Embryonic facial prominence (tissue), 1 donor: ENCODE measurements around the gene DOCK2.
"Not testable (repeated sequence)": the region's sequence is repeated elsewhere in the genome, so short reads cannot be mapped to it uniquely, and the experiment has no call there.

Experiments
- DNase-seq: peaks from one replicate; pipeline ENCODE4 v3.0.0-alpha.2; 2016; ENCODE audit errors: extremely low spot score

The DOCK2 gene

DNA sequence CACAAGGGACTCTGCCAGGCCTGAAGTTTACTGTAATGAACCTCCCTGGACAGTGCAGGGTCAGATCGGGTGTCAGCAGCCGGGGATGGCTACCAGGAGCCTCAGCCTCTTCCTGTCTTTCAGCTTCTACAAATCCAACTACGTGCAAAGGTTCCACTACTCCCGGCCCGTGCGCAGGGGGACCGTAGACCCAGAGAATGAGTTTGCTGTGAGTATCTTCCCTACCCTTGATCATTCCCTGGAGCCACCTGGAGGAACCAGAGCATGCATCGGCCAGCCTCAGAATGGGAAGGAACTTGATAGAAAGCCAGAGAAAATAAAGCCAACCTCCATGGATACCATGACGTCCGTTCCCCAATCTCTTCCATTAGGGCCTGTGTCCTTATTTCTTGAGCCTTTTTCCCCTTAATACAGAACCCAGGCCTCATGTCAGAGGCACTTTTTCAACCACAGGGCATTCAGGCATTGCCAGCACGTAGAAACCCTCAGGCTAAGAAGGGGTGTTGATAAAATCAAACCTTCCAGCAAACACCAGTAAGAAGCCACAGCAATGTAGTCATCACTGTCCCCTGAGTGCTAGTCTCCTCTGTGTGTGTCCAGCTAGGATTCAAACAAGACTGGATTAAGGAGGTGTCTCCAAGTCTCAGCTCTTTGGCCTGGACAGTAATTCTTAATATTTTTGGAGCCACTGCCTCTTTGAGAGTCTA lies 419.6 kb downstream of the DOCK2 start:
- DNase-seq = no peak

DNA sequence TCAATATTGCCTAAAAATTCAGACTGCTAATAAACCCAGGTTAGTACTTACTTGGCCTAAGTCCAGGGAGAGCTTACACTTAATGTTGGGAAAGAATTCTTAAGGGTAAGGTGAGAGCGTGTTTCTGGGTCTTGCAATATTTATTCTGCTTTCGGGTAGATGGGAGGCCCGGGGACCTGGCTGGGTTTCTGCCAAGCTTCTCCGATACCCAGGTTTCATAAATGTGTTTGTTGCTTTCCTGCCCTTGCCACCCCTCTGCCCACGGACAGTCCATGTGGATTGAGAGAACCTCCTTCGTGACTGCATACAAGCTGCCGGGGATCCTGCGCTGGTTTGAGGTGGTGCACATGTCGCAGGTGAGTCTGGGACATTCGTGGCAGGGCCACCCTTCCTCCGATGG lies 420.2 kb downstream of the DOCK2 start:
- DNase-seq = no peak

DNA sequence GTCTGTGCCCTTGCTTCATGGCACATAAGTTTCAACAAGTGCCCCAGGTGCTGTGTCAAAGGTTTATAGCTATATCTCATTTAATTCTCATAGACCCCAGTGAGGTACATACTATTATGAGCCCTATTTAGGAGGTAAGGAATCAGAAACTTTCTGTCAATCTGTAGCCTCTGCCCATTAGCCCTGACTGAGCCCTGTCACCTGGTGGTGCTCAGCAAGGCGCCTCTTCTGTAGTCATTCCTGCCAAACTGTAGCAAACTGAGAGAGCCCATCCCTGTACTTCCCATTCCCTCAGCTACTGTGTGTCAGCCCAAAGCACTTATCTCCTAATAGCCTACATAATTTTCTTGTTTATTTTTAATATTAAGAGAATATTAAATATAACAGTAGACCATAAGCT lies 422.1 kb downstream of the DOCK2 start:
- DNase-seq = no peak

DNA sequence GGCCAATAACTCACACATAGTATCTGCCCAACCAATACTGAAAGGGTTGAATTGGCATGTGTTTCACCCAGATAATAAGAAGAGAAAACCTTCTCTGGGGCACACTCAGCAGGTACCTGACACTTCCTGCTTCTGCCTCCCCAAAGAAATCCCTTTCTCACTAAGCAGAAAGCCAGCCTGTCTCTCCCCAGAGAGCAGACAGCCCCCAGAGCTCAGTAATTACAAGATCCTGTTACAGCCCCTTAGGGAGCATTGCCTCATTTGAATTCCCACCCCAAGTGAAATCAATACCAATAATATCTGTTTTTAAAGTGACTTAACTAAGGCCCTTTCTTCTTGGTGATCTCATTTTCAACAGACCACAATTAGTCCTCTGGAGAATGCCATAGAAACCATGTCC lies 430.1 kb downstream of the DOCK2 start:
- no peak for DNase-seq

DNA sequence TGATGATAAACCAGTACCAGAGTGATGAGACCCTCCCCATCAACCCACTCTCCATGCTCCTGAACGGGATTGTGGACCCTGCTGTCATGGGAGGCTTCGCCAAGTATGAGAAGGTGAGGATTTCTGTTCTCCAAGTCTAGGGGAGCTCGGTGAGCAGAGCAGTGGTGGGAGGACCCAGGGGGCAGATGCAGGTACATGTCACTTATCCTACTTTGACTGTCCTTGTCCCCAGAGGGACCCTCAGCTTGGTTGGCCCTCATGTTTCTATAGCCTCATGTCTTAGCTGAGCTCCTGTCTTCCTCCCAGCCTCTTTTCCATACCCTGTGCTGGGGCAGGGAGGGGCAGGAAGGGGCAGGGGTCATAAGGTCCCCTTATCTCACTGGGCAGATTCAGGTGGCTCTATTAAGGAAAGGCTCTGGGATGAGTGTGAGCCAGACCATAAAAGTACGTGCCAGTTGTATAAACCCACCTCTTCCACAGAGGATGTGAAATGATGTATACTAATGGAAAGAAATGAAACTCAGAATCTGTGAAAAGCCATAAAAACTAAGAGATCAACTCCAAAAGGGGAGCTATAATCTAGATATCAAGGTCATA lies 430.6 kb downstream of the DOCK2 start:
- no peak for DNase-seq

DNA sequence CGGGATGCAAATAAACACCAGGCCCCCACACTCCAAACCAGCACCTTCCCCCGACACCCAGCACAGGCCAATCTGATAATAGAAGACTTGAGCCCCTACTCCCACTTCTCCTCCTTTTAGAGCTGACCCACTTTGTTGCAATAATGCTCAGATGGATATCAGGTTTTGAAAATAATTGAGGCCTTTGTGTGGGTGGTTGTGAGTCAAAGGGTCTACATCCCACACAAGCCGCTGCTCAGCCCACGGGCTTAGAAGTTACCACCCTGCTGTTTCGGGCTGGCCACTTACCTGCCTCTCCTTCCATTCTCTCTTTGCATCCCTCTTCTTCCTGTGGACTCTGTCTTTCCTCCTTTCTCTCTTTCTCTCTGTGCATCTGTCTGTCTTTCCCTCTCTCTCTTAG lies 432.4 kb downstream of the DOCK2 start:
- DNase-seq = no peak

- peak; percentile 34 for DNase-seq
Observed at GRCh38 chr5:170070556-170071412, 433.7 kb downstream of the DOCK2 start.

- no peak for DNase-seq
Observed at GRCh38 chr5:170071748-170072147, 434.7 kb downstream of the DOCK2 start.

- no peak for DNase-seq
Observed at GRCh38 chr5:170075696-170076095, 438.6 kb downstream of the DOCK2 start.

GRCh38 chr5:170076211-170076610 lies 439.1 kb downstream of the DOCK2 start:
- no peak for DNase-seq

DNA sequence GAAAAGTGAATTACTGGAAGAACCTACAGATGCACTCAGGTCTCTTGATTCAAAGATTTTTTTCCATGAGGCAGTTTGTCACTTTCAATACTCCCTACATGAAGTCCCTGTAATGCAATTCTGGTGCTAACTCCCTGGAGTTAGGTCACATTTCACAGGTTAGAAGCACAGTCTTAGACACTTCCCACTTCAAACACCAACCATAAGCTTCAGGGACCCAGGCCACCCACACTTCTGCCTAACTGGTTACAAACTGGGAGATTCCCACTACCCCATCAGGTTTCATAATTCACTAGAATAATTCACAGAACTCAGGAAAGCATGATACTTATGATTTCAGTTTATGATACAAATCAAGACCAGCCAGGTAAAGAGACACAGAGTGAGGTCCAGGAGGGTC lies 439.7 kb downstream of the DOCK2 start:
- DNase-seq = no peak

DNA sequence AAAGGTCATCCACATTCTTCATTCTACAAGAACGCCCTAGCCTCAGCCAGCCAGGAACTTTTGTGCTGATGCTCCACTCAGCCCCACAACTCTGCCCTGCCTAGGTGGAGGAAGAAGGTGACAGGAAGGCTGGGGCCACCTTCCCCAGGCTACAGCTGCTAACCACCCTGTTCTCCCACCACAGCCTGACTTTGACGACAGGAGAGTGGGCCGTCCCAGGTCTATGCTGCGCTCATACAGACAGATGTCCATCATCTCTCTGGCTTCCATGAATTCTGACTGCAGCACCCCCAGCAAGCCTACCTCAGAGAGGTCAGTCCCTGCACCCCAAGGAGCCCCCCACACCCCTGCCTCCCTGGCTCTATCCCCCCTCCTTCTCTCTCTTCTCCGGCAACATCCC lies 440.5 kb downstream of the DOCK2 start:
- no peak for DNase-seq

DNA sequence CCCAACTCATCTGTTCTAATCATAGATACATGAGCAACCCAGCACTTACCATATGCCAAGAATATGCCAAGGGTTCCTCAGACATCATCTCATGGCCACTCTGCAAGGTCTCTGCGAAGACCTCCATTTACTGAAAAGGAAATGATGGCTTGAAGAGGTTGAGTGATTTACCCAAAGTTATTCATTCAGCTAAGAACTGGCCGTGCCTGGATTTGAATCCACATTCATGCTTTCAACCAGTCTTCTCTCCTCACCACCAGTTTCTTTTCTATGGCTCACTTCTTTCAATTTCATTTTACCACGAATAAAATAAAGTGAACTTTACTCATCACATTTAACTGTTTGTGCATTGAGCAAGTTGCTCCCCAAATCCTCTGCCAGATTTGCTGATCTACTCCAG lies 441.4 kb downstream of the DOCK2 start:
- no peak for DNase-seq

- DNase-seq = no peak
Observed at GRCh38 chr5:170078931-170079330, 441.9 kb downstream of the DOCK2 start.

GRCh38 chr5:170080217-170080616 lies 443.1 kb downstream of the DOCK2 start:
- DNase-seq = no peak

DNA sequence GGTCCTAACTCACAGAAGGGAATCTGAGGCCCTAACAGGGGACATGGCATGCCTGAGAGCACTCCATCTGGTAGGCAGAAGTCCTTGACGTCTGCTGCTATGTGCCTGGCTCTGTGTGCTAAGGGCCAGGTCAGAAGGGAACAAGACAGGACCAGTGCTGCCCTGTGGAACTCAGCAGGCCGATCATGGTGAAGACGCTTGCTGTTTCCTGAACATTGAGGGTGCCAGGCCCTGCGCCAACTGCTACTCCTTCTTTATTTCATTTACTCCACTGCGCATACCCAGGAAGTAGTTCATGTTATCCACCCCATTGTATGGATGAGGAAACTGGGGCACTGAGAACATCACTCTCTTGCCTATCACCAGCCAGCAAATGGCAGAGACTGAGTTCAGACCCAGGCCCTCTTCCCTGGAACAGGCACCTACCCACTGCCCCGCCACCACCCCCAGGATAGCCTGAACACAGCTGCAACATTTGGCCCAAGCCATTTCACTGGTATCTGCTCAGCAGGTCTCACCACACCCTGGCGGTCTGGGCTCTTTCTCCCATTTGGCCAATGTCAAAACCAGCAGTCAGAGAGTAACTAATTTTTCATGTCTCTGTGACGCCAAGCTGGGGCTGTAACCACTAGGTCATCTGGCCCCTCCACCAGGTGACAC lies 443.8 kb downstream of the DOCK2 start:
- no peak for DNase-seq

DNA sequence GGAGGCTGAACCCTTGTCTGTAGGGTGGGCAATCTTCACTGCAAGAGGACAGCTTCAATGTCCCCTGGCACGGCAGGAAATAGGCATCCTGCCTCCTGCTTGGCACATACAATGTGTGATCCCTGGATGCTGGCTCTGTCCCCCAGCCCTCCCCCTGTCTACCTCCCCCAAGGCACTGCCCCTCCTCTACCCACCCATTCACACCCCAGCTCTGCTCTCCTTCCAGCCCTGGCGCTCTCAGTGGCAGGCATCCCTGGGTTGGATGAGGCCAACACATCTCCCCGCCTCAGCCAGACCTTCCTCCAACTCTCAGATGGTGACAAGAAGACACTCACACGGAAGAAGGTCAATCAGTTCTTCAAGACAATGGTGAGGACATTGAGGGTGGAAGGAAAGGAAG lies 444.5 kb downstream of the DOCK2 start:
- DNase-seq = no peak

DNA sequence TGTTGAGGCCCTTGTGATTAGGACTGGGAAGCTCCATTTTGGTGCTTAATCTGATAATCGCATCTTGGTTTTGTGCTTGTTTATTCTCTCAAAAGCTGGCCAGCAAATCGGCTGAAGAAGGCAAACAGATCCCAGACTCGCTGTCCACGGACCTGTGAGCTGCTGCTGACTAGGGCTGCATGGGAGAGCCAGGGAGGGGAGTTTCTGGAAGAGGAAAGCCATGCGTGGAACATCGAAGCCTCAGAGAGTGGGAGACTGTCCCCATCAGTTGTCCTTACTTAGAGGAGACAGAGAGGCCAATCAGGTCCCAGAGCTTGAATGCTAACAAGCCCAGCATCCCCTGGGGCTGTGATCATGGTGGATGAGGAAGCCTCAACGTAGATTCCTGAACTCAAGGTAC lies 445.6 kb downstream of the DOCK2 start:
- DNase-seq = no peak

DNA sequence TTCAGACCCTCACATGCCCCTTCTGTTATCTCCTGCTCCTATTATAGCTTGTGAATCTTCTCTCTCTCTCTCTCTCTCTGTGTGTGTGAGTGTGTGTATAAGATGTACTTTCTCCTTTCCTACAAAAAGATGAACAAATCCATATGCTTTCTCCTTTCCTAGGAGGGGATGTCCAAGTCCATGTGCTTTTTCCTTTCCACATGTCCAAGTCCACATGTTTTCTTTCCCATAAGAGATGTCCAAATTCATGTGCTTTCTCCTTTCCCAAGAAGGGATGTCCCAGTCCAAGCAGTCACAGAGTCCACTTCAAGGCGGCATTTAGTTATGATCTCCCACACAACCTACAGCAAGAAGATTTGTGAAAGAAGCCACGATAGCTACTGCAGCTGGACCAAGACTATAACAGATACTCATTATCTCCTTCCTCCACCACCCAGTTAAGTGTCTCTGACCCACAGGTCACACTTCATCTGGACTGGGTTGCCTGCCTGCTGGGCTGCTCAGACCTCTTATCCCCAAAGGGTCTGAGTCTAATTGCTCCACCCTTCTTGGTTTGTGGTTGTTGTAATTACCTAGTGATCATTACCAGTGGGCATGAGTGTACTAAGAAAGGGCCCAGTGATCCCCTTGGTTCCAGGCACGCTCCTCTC lies 450.2 kb downstream of the DOCK2 start:
- DNase-seq = no peak

GRCh38 chr5:170092455-170093101 lies 455.5 kb downstream of the DOCK2 start:
- DNase-seq = no peak

DNA sequence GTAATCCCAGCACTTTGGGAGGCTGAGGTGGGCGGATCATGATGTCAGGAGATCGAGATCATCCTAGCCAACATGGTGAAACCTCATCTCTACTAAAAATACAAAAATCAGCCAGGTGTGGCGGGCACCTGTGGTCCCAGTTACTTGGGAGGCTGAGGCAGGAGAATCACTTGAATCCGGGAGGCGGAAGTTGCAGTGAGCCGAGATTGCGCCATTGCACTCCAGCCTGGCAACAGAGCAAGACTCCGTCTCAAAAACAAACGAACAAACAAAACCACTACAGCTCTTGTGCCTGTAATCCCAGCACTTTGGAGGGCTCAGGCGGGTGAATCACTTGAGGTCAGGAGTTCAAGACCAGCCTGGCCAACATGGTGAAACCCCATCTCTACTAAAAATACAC lies 457.3 kb downstream of the DOCK2 start:
- not testable (repeated sequence) for DNase-seq
